T-helper 2 cell (primary cell): Measurements from ENCODE around the gene AQP11.
"Not testable (repeated sequence)": the region's sequence is repeated elsewhere in the genome, so short reads cannot be mapped to it uniquely, and the experiment has no call there.

ENCODE experiments used
- DNase-seq, 5 experiments: peaks; one replicate each; pipeline versions ENCODE4 v3.0.0 to v3.0.0-alpha.2; 2012 to 2022
- total RNA-seq, 2 donors: gene quantifications; one replicate each; lab custom pipeline; 2026; lab: John Stamatoyannopoulos, UW

Gene AQP11, protein sequence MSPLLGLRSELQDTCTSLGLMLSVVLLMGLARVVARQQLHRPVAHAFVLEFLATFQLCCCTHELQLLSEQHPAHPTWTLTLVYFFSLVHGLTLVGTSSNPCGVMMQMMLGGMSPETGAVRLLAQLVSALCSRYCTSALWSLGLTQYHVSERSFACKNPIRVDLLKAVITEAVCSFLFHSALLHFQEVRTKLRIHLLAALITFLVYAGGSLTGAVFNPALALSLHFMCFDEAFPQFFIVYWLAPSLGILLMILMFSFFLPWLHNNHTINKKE
- total RNA-seq: 0 to 0.20 reads per million in 2 donors

DNA sequence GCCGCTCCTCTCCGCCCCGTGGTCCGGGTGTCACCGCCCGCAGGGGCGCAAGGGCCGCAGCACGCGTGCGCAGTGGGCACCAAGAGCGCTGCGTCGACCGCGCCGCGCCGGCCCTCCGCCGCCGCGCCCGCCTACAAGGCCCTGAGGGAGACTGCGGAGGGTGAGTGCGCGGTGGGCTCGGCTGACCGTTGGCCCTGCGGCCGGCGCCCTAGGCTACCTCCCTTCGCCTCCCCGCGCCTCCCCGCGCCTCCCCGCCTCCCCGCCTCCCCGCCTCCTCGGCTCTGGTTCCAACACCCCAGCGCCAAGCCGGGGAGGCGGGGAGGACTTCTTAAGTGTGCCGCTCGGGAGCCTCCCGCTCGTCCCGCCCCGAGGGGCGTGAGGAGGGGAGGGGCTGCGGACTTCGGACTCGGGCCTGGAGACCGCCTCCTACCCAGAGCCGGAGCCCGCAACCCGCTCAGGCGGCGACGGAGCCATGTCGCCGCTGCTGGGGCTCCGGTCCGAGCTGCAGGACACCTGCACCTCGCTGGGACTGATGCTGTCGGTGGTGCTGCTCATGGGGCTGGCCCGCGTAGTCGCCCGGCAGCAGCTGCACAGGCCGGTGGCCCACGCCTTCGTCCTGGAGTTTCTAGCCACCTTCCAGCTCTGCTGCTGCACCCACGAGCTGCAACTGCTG is at the start of gene AQP11:
TSS of gene AQP11 (plus strand) at position 433 of the 673 bp plus-strand sequence. CDS start at position 473, 40 bp downstream.
- DNase-seq: peak in 4 of 5 experiments; percentile 19 to 66 (median 27)

DNA sequence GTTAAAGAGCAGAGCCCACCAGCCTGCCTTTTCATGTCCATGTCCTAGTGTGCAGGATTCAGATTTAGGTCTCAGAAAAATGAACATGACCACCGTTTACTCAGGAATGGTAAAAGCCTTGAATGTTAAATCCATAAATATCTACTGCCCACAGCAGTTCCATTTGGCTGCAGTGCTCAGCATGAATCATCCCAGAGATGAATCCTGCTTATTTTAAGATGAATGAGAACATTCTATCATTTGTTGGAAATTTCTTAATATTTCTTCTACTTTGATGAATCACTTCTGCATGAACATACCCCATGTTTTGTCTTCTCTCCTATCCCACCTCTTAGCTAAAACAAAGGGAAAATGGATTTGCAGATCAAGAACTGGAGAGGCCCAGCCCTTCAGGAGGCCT is 47.5 kb upstream of the AQP11 start:
- no peak for DNase-seq

DNA sequence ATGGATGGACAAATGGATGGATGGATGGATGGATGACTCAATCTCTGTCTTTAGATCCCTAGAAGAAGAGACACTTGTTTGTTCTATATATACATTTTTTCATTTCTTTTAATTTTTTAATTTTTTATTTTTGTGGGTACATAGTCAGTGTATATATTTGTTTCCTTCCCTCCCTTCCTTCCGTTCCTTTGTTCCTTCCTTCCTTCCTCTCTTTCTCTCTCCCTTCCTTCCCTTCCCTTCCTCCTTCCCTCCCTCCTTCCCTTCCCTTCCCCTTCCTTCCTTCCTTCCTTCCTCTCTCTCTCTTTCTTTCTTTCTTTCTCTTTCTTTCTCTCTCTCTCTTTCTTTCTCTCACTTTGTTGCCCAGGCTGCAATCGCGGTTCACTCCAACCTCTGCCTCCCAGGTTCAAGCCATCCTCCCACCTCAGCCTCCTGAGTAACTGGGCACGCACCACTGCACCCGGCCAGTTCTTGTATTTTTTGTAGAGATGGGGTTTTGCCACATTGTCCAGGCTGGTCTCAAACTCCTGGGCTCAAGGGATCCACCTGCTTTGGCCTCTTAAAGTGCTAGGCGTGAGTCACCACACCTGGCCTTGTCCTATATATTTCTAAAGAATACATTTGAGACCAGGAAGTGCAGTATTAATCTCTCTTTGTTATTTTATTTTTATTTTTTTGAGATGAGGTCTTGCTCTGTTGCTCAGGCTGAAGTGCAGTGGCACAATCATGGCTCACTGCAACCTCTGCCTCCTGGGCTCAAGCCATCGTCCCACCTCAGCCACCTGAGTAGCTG is 42.5 kb upstream of the AQP11 start:
- no peak for DNase-seq

DNA sequence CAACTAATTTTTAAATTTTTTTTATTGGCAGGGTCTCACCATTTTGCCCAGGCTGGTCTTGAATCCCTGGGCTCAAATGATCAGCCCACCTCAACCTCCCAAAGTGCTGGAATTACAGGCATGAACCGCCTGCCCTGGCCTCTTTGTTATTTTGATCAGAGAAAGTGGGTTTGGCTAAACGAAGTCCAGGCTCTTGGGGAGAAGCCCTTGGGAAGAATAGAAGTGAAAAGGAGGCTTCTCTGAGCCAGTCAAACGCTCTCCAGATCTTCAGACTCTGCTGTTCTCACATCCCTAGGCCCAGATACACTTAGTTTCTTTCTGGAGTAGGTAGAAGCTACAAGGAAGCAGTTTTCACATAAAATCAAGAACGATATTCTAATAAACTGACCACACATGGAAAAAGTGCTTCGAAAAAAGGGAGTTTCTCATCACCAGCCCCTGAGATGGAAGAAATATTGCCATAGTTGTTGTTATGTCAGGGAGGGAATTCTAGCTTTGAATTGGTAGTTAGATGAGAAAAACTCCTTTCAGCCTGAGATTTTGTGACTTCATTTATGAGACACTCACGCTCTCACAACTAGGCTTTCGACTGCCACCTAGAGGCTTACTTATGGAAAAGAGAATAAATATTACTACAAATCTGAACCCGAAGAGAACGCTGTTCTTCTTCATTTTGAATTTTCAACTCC is 41.7 kb upstream of the AQP11 start:
- peak in 1 of 5 experiments; percentile 60 for DNase-seq

DNA sequence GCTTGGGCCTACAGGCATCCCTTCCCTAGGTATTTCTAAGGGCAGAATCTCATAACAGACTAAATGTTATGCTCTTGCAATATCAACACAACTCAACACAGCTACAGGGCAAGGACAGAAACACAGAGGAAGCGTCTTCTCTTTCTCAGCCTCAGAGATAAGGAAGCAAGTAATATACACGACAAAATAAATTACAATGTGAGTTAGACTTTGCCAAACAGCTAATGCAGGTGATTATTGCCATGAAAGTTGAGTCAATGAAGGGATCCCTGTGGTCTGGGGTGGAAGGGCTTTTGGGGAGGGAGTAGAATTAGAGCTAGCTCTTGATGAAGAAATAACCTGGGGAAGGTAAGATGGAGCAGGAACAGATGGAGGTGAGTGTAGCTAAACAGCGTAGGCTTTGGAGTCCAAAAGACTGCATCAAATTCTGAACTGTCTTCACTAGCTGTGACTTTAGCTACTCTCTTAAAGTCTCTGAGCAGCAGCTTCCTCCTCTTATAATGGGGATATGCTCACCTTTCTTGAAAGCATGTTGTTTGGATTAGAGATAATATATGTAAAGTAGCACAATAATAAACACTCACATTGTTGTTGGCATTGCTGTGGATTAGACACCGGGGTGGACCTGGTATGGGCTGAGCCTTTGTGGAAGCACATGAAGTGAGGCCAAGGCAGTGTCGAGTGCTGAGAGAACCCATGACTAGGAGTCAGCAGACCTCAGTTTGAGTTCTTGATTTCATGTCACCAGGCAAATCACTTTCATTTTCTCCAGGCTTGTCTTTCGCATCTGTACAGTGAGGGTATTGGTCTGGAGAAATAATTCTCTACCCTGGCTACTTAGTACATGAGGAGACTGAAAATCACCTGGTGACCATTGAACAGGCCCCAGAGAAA is 41.0 kb upstream of the AQP11 start:
- no peak for DNase-seq

DNA sequence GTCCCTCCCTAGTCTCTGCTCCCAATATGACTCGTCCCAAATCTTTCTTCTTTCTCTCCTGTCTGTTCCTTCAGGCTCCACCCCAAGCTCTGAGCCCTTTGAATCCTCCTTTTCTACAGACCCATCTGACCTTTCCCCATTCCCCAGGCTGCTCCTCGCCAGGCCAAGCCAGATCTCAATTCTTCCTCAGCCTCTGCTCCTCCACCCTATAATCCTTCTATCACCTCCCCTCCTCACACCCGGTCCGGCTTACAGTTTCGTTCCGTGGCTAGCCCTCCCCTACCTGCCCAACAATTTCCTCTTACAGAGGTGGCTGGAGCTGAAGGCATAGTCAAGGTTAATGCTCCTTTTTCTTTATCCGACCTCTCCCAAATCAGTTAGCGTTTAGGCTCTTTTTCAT is 38.3 kb upstream of the AQP11 start:
- not testable (repeated sequence) for DNase-seq

DNA sequence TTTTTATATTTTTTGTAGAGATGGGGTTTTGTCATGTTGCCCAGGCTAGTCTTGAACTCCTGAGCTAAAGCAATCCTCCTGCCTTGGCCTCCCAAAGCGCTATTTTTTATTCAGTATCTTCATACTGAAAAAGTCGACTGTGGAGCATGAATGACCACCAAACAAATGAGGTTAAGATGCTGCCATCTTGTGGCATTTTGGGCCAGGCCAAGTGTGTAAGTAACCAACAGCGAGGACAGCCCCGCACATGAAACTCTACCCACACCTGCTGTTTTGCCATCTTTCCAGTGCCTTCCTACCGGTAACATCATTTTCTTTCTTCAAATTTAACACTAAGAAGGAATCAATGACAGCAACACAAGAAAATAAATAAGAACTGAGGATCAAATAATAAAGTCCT is 32.2 kb upstream of the AQP11 start:
- no peak for DNase-seq

DNA sequence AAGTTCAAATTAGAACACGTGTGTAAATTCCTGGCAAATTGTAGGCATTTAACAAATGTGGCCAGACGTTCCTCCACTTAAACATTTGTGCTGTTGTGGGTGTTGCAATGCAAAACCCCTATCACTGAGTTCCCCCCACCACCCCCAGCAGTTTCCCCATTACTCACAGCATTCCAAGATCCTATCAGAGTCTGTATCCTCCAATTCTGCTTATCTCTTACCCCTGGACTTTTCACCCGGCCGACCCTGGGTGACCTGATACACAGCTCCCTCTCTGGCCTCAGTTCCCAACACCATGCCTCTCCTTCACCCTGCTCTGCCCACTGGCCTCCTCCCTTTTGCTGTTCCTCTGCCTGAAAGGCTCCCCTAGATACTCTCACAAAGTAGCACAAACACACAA is 31.4 kb upstream of the AQP11 start:
- no peak for DNase-seq

DNA sequence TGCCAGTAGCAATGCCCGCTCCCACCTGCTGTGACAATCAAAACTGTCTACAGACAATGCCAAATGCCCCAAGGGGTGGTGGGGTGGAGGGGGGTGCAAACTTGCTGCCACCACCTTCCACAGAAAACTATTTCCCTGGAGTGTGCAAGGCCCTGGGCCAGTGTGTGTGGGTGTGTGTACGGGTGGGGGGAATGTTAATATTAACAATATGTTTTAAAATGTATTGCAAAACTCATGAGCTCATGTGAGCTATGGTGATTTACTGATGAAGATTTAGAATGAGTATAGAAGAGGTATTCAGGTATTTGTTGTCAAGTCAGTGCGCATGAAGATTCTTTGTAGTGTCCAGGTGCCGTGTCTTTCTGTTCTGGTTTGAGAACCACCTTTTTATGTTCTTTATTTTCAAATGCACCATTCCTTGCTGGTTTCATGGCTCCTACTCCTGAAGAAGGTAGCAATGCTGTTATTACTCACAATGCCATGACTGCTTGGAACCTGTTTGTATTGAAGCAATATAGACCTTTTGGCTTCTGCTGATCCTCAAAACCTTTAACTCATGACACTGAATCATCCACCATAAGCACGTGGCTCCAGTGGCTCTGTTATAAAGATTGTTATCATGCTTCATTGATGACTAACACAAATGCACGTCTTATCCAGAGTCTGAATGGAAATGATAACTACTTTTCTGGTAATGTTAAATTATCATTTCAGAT is 29.9 kb upstream of the AQP11 start:
- DNase-seq: peak in 1 of 5 experiments; percentile 7

DNA sequence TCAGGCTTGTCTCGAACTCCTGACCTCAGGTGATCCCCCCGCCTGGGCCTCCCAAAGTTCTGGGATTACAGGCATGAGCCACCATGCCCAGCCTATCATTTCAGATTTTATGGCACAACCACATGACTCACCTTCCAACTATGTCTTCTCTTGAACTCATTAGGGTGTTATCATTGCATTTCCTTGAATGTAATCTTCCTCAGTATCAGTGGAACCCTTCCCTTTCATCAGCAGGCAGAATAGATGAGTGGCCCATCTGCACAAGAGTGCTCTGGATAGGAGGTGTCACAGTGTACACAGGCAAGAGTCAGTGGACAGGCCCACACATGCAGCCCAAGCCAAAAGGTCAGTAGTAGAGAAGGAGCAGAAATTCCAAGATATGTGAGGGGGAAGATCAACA is 29.1 kb upstream of the AQP11 start:
- no peak for DNase-seq

DNA sequence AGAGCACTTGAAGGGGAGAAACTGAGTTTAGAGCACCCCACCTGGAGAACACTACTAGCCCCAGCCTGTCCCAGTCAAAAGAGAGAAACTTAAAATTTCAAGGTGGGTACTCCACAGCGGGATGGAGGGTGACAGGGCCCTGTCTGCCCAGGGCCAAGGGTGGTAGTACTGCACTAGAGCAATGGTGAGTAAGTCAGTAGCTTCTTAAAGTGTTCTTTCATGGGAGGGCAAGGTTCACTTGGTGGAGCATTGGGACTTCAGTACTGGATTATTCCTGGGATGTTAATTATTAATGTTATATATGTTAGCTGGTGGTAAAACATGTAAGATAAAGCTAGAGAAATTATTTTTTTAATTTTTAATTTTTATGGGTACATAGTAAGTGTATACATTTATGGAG is 28.5 kb upstream of the AQP11 start:
- no peak for DNase-seq

DNA sequence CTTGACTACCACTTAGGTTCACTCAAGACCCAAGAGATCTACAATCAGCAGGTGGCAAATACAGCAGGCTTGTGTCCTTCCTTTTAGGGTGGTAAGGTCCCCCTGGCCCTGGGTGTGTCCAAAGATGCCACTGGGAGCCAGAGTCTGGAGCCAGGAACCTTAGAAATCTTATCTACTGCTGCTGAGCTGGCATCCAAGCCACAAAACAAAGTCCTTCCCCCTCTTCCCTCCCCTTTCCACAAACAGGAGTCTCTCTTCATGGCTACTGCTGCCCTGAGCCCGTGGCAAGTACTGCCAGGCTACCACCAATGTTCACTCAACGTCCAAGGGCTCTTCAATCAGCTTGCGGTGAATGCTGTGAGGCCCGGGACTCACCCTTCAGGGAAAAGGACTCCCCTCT is 21.4 kb upstream of the AQP11 start:
- DNase-seq: no peak

DNA sequence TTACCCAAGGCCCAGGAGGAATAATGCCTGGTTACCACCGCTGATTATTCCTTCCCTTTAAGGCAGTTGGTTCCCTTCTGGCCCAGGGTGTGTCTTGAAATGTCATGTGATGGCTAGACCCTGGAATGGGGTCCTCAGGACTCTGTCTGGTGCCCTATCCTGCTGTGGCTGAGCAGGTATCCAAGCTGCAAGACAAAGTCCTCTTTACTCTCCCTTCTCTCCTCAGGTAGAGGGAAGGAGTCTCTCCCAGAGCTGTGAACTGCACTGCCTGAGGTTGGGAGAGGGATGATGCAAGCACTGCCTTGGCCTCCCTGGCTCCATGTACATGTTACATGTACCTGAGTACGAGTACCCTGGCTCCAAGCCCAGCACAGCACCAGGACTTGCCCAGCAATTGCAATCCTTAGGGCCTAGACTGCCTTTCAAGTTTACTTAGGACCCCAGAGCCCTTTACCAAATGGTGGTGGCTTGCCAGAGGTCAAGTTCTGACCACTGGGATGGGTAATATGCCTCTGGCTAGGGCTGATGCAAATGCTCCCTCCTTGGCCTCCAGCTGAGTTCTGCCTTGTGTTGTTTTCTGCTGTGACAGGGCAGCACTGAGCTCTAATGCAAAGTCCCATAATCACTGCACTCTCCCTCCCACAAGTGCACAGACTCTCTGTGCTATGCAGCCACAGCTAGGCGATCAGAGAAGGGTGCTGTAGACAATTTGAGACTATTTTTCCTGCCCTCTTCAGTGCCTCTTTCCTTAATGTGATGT is 20.7 kb upstream of the AQP11 start:
- DNase-seq: no peak

DNA sequence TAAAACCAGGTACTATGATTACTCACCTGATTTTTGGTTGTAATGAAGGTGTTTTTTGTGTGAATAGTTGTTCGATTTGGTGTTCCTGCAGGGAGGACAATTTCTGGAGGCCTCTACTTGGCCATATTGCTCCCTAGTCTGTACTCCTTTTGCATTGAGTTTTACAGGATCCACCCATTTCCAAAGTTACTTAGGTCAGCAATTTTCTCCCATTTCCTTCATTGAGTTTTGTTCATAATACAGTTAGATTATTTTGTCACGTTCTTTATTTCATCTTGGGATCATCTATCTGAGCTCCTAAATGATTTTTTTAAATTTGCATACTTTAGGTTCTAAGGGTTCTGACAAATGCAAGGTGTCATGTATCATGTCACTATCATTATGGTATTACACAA is 20.1 kb upstream of the AQP11 start:
- no peak for DNase-seq

DNA sequence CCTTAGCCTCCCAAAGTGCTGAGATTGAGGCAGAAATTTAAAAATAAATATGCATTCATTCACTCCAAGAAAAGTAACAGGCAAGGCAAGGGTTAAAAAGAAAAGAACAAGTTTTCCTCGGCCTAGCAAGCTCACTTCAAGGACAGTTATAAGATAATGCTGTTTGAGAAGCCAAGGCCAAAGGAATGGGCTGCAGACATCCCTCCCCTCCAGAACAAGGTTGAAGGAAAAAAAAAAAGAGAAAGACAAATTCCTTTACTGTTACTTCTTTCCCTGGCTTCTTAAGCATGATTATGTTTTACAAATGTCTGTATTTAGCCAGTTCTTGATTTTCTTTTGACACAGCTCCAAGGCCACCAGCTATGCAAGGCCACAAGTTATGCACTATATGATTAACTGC is 18.9 kb upstream of the AQP11 start:
- not testable (repeated sequence) for DNase-seq

DNA sequence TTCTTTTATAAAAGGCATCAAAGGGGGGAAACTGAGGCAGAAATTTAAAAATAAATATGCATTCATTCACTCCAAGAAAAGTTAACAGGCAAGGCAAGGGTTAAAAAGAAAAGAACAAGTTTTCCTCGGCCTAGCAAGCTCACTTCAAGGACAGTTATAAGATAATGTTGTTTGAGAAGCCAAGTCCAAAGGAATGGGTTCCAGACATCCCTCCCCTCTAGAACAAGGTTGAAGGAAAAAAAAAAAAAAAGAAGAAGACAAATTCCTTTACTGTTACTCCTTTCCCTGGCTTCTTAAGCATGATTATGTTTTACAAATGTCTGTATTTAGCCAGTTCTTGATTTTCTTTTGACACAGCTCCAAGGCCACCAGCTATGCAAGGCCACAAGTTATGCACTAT is 14.3 kb upstream of the AQP11 start:
- DNase-seq: not testable (repeated sequence)

DNA sequence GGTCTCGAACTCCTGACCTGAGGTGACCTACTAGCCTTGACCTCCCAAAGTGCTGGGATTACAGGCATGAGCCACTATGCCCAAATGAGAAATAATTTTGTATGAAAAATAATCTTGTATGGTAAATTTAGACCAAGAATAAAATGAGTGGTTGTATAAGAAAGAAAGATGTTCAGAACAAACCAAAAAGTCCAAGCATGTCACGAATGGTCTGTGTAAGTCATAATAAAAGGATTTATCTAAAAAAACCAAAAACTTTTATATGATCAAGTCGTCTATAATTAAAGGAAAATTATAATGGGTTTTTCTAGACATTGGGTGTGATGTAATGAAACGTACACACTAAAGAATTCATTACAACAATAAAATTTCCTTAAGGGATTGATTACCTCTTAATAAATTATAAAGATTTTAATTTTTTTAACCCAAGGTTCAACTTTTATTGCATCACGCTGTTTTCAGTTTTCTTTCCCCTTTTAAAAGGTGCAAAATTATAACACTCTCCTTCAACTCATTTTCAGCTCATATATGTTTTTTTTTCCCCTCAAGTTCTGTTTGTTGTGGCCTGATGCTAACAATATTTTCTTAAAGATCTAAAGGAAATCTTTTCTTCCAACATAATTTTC is 8.9 kb upstream of the AQP11 start:
- DNase-seq: peak in 1 of 5 experiments; percentile 35

DNA sequence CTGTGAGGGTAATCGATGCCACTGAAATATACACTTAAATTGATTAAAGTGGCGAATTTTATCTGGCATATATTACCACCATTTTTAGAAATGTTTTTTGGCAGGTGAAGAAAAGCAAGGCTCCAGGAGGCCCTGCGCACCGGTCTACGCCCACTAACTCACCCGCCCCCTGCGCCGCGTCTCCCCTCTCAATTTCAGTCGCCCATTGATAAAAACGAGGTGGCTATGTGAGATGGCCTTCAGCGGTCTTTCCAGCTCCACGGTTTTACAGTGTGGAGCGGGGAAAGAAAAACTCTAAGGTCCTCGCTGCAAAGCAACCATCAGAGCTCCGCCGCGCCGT is 602 bp upstream of the AQP11 start:
- DNase-seq: no peak

DNA sequence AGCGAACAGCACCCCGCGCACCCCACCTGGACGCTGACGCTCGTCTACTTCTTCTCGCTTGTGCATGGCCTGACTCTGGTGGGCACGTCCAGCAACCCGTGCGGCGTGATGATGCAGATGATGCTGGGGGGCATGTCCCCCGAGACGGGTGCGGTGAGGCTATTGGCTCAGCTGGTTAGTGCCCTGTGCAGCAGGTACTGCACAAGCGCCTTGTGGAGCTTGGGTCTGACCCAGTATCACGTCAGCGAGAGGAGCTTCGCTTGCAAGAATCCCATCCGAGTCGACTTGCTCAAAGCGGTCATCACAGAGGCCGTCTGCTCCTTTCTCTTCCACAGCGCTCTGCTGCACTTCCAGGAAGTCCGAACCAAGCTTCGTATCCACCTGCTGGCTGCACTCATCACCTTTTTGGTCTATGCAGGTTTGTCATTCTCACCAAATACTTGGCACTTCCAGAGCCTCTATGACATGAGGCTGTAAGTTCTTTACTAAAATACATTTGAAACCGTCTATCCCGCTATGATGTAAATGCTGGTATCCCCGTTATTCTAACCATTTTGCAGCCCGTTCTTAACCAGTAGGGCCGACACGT is 535 bp downstream of the AQP11 start:
- no peak for DNase-seq

DNA sequence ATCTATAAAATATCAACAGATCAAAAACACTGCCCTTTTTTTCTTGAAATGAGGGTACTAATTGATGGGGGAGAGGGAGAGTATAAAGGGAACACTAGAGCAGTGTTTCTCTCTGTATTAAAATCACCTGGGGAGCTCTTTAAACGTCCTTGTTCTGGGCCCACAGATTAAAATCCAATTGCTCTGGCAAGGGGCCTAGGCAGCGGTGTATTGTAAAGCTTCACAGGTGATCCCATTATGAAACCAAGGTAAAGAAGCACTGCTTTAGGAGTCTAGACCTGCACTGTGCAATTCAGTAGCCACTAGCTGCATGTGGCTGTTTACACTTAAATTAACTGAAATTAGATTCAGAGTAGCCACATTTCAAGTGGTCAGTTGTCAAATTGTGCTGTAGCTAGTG is 3.0 kb downstream of the AQP11 start:
- DNase-seq: no peak
